ENCODE measurements around the gene AP3M1.
"Not testable (repeated sequence)": the region's sequence is repeated elsewhere in the genome, so short reads cannot be mapped to it uniquely, and the experiment has no call there.

AP3M1 gene

GRCh38 chr10:74160013-74160412, 9.4 kb upstream of the AP3M1 start:
- DNase-seq, result no peak

GRCh38 chr10:74156919-74157289, 6.3 kb upstream of the AP3M1 start:
- no peak for DNase-seq

- DNase-seq, result no peak
These were observed 3.0 kb upstream of the AP3M1 start for GRCh38 chr10:74153676-74154075.

GRCh38 chr10:74153123-74153522, 2.5 kb upstream of the AP3M1 start:
- DNase-seq, result no peak

- no peak for DNase-seq
These were observed 1.5 kb upstream of the AP3M1 start for GRCh38 chr10:74151879-74152722.

GRCh38 chr10:74150990-74151878, 606 bp upstream of the AP3M1 start, which contains the start of gene ADK:
Gene ADK, plus strand, starts transcription at chr10:74151221. Its CDS starts 58 bp downstream, at chr10:74151279.
- peak; percentile 99 for DNase-seq

- not testable (repeated sequence) for DNase-seq
These were observed 3.6 kb downstream of the AP3M1 start for GRCh38 chr10:74146980-74147379.

GRCh38 chr10:74145133-74145532, 5.5 kb downstream of the AP3M1 start:
- no peak for DNase-seq

- no peak for DNase-seq
These were observed 10.1 kb downstream of the AP3M1 start for GRCh38 chr10:74140553-74140952.

GRCh38 chr10:74139981-74140380, 10.6 kb downstream of the AP3M1 start:
- no peak for DNase-seq

GRCh38 chr10:74138596-74138995, 12.0 kb downstream of the AP3M1 start:
- not testable (repeated sequence) for DNase-seq

GRCh38 chr10:74137992-74138391, 12.6 kb downstream of the AP3M1 start:
- no peak for DNase-seq

GRCh38 chr10:74135452-74135851, 15.2 kb downstream of the AP3M1 start:
- DNase-seq, result no peak

GRCh38 chr10:74133923-74134820, 16.5 kb downstream of the AP3M1 start:
- DNase-seq, result no peak

GRCh38 chr10:74123081-74123480, 27.5 kb downstream of the AP3M1 start:
- no peak for DNase-seq

GRCh38 chr10:74122060-74122459, 28.6 kb downstream of the AP3M1 start:
- no peak for DNase-seq

GRCh38 chr10:74121368-74121767, 29.3 kb downstream of the AP3M1 start:
- no peak for DNase-seq

GRCh38 chr10:74120911-74121310, 29.7 kb downstream of the AP3M1 start:
- no peak for DNase-seq

GRCh38 chr10:74118804-74119203, 31.8 kb downstream of the AP3M1 start:
- DNase-seq, result no peak

GRCh38 chr10:74117738-74118137, 32.9 kb downstream of the AP3M1 start:
- DNase-seq, result no peak

GRCh38 chr10:74114041-74114448, 36.6 kb downstream of the AP3M1 start:
- no peak for DNase-seq

GRCh38 chr10:74113546-74113945, 37.1 kb downstream of the AP3M1 start:
- DNase-seq, result no peak

- DNase-seq, result no peak
These were observed 38.8 kb downstream of the AP3M1 start for GRCh38 chr10:74111799-74112198.
